GM23338 (cell line): ENCODE results near the gene MYO5B. TPM values are rescaled to one million over a fixed set of nuclear protein-coding genes. Genes with fewer than 3 reads are reported as not detected.

Experiments used
- ATAC-seq: fragments of 200-7000 bp; cut with Tn5 transposase; 3 replicates; pipeline ENCODE4 v1.9.1; 2020
- DNase-seq: peaks from one replicate; pipeline ENCODE4 v3.0.0-alpha.2; 2015; ENCODE audit warnings: low spot score
- H2AFZ ChIP-seq: fragments of 200-600 bp; sonication (generic); 2 replicates; pipeline ENCODE4 v1.8.0; 2016; ENCODE audit warnings: antibody characterized with exemption, mild to moderate bottlenecking, moderate library complexity
- H3F3A ChIP-seq: fragments of 200-600 bp; sonication (generic); replicated peaks from 2 replicates; pipeline ENCODE4 v1.8.0; 2017; ENCODE audit warnings: antibody characterized with exemption, mixed run types, low read depth
- H3K27ac ChIP-seq: fragments of 200-600 bp; sonication (generic); 2 replicates; pipeline ENCODE4 v1.6.1; 2016; ENCODE audit warnings: low read depth
- H3K27me3 ChIP-seq: fragments of 200-600 bp; sonication (generic); 2 replicates; pipeline ENCODE4 v1.8.0; 2016; ENCODE audit warnings: mild to moderate bottlenecking, mixed run types, moderate library complexity; ENCODE audit not compliant: insufficient read depth
- H3K36me3 ChIP-seq: fragments of 200-600 bp; sonication (generic); 2 replicates; pipeline ENCODE4 v1.8.0; 2016; ENCODE audit warnings: mild to moderate bottlenecking; ENCODE audit not compliant: insufficient read depth
- H3K4me1 ChIP-seq: fragments of 200-600 bp; sonication (generic); 2 replicates; pipeline ENCODE4 v1.8.0; 2016; ENCODE audit warnings: mild to moderate bottlenecking, moderate library complexity; ENCODE audit not compliant: insufficient read depth
- H3K4me2 ChIP-seq: fragments of 200-600 bp; sonication (generic); 2 replicates; pipeline ENCODE4 v1.7.1; 2017; ENCODE audit warnings: mixed run types
- H3K4me3 ChIP-seq: fragments of 200-600 bp; sonication (generic); 2 replicates; pipeline ENCODE4 v1.6.1; 2016; ENCODE audit warnings: mixed run types
- H3K79me2 ChIP-seq: fragments of 200-600 bp; sonication (generic); replicated peaks from 2 replicates; pipeline ENCODE4 v1.8.0; 2017; ENCODE audit warnings: mild to moderate bottlenecking; ENCODE audit not compliant: insufficient read depth
- H3K9me2 ChIP-seq: fragments of 200-600 bp; sonication (generic); 2 replicates; pipeline ENCODE4 v1.8.0; 2017; ENCODE audit not compliant: insufficient read depth
- H4K20me1 ChIP-seq: fragments of 200-600 bp; sonication (generic); replicated peaks from 2 replicates; pipeline ENCODE4 v1.8.0; 2017; ENCODE audit warnings: mild to moderate bottlenecking; ENCODE audit not compliant: insufficient read depth
- H3K27ac Mint-ChIP-seq: 2 replicates; pipeline ENCODE4 v1.8.0; 2020; ENCODE audit warnings: inconsistent platforms, mild to moderate bottlenecking, moderate library complexity, mixed read lengths
- H3K27me3 Mint-ChIP-seq: 3 replicates; pipeline ENCODE4 v1.8.0; 2022; ENCODE audit warnings: low read depth, mild to moderate bottlenecking, moderate library complexity, mixed read lengths, inconsistent platforms; ENCODE audit not compliant: insufficient read depth, poor library complexity
- H3K36me3 Mint-ChIP-seq: 3 replicates; pipeline ENCODE4 v1.8.0; 2021; ENCODE audit warnings: low read depth, mild to moderate bottlenecking, inconsistent platforms, moderate library complexity, mixed read lengths
- H3K4me1 Mint-ChIP-seq: 3 replicates; pipeline ENCODE4 v1.8.0; 2020; ENCODE audit warnings: mild to moderate bottlenecking, inconsistent platforms, mixed read lengths
- H3K4me3 Mint-ChIP-seq: 3 replicates; pipeline ENCODE4 v1.8.0; 2021; ENCODE audit warnings: moderate library complexity, mild to moderate bottlenecking, inconsistent platforms, mixed read lengths
- H3K9me3 Mint-ChIP-seq: 3 replicates; pipeline ENCODE4 v1.8.0; 2020; ENCODE audit warnings: moderate library complexity, mild to moderate bottlenecking, inconsistent platforms, mixed read lengths
- CREB1 ChIP-seq: fragments of 250-450 bp; sonication (Bioruptor Pico); IDR thresholded peaks from 2 replicates; pipeline ENCODE4 v1.5.0; 2020; ENCODE audit warnings: low read depth, mild to moderate bottlenecking, moderate library complexity
- EZH2 ChIP-seq: fragments of 200-600 bp; sonication (generic); IDR thresholded peaks from one replicate; pipeline ENCODE4 v1.8.0; 2017; ENCODE audit warnings: antibody characterized with exemption, mild to moderate bottlenecking, low read depth; ENCODE audit not compliant: unreplicated experiment
- EZH2phosphoT487 ChIP-seq: fragments of 200-600 bp; sonication (generic); IDR thresholded peaks from one replicate; pipeline ENCODE4 v1.8.1; 2018; ENCODE audit warnings: antibody characterized with exemption; ENCODE audit not compliant: unreplicated experiment
- JUNB ChIP-seq: IDR thresholded peaks from one replicate; pipeline ENCODE4 v1.6.1; 2016; ENCODE audit warnings: antibody characterized with exemption; ENCODE audit not compliant: unreplicated experiment
- NANOG ChIP-seq: IDR thresholded peaks from 2 replicates; pipeline ENCODE4 v1.6.1; 2016; ENCODE audit warnings: antibody characterized with exemption, borderline replicate concordance
- POLR2AphosphoS5 ChIP-seq: IDR thresholded peaks from 2 replicates; pipeline ENCODE4 v1.6.1; 2016; ENCODE audit warnings: antibody characterized with exemption, low read depth
- STAT1 ChIP-seq: IDR thresholded peaks from one replicate; pipeline ENCODE4 v1.6.1; 2016; ENCODE audit warnings: antibody characterized with exemption; ENCODE audit not compliant: unreplicated experiment
- ZNF114 ChIP-seq: fragments of 250-450 bp; sonication (Bioruptor Pico); IDR thresholded peaks from 2 replicates; pipeline ENCODE4 v1.5.0; 2020; ENCODE audit warnings: mild to moderate bottlenecking, moderate library complexity
- ZNF331 ChIP-seq: fragments of 250-450 bp; sonication (Bioruptor Pico); IDR thresholded peaks from 2 replicates; pipeline ENCODE4 v1.5.0; 2020; ENCODE audit warnings: low read depth, mild to moderate bottlenecking, moderate library complexity
- polyA plus RNA-seq: library from polyadenylated mRNA; unstranded; fragments of >200 nt; fragmentation: Nextera tagmentation; extraction: Ambion mirVana; gene quantifications from 2 replicates; pipeline ENCODE4 v1.2.1, GENCODE V29; 2016
- total RNA-seq: library from RNA; depleted of rRNA; stranded (reverse); fragments of >200 nt; shearing (Covaris generic); gene quantifications from 2 replicates; pipeline ENCODE4 v1.2.3, GENCODE V29; 2014
- TF ChIP-seq, protein P1 (sequence below): IDR thresholded peaks from 2 replicates; pipeline ENCODE4 v1.6.1; 2016; ENCODE audit warnings: antibody characterized with exemption
- TF ChIP-seq, protein P2 (sequence below): IDR thresholded peaks from one replicate; pipeline ENCODE4 v1.6.1; 2018; ENCODE audit warnings: antibody characterized with exemption; ENCODE audit not compliant: unreplicated experiment
- TF ChIP-seq, protein P3 (sequence below): fragments of 250-450 bp; sonication (Bioruptor Pico); IDR thresholded peaks from 2 replicates; pipeline ENCODE4 v1.5.0; 2020; ENCODE audit warnings: mild to moderate bottlenecking, moderate library complexity
- TF ChIP-seq, protein P4 (sequence below), 2 experiments: fragments of 200-600 bp in 1 of 2; sonication (generic) in 1 of 2; conservative IDR thresholded peaks; 2 replicates each; pipeline versions ENCODE4 v1.5.1 to v1.6.1; 2016 to 2017; ENCODE audit warnings: antibody characterized with exemption in 2 of 2, low read depth in 2 of 2, mild to moderate bottlenecking in 2 of 2, moderate library complexity in 1 of 2

The MYO5B gene
- total and polyA plus RNA-seq, 2 experiments from 2014 or later = 3.2 to 19.1 TPM

DNA sequence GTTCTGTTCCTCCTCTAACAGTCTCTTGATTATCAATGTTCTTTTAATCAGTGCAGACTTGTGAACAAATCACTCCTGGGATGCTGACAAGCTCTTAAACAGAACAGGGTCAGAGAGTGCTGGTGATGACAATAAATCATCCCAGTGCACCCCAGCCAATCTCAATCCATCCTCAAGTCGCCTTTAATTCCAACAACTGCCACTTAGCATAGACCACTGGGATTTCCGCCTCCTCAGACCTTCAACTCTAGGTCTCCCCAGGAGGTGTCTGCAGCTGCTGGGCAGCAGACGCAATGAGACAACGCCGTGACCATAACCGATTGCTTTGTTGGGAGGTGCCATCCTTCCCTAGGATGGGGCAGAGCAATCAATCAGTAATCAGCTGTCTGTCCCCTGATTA, 197.4 kb downstream of the MYO5B start:
- Histone ChIP-seq H3K27me3 (no peaks in the 10 kb centered on the region), H3K27ac (no peak overlapping the region), H3K36me3 (no peaks in the 10 kb centered on the region), H2AFZ (peak overlapping the region; percentile 28; the same call in 1 of the 2 replicates), H3K79me2 (no peaks in the 10 kb centered on the region), H3K9me2 (peaks cover 5% of the 10 kb centered on the region; the same call in 1 of the 2 replicates), H3K4me1 (no peaks in the 10 kb centered on the region), H3K4me2 (no peak overlapping the region), H3F3A (no peaks in the 10 kb centered on the region), H4K20me1 (no peaks in the 10 kb centered on the region), H3K4me3 (no peak overlapping the region)
- Mint-ChIP-seq H3K27me3 (peaks cover 2% of the 10 kb centered on the region), H3K9me3 (no peaks in the 10 kb centered on the region), H3K36me3 (no peaks in the 10 kb centered on the region), H3K4me3 (no peak overlapping the region), H3K4me1 (peaks cover 8% of the 10 kb centered on the region; the same call in 2 of the 3 replicates), H3K27ac (no peak overlapping the region)
- ATAC-seq (peak; percentile 34; the same call in 1 of the 3 replicates), DNase-seq (no peak)
- TF ChIP-seq, protein P1, sequence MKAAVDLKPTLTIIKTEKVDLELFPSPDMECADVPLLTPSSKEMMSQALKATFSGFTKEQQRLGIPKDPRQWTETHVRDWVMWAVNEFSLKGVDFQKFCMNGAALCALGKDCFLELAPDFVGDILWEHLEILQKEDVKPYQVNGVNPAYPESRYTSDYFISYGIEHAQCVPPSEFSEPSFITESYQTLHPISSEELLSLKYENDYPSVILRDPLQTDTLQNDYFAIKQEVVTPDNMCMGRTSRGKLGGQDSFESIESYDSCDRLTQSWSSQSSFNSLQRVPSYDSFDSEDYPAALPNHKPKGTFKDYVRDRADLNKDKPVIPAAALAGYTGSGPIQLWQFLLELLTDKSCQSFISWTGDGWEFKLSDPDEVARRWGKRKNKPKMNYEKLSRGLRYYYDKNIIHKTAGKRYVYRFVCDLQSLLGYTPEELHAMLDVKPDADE = no peak
- TF ChIP-seq NANOG (no peak), EZH2phosphoT487 (no peak), JUNB (no peak), ZNF331 (CRISPR knock-in tag) (no peak), ZNF114 (CRISPR knock-in tag) (no peak), CREB1 (CRISPR knock-in tag) (no peak), STAT1 (no peak), EZH2 (no peak), POLR2AphosphoS5 (no peak)
- TF ChIP-seq, protein P2, sequence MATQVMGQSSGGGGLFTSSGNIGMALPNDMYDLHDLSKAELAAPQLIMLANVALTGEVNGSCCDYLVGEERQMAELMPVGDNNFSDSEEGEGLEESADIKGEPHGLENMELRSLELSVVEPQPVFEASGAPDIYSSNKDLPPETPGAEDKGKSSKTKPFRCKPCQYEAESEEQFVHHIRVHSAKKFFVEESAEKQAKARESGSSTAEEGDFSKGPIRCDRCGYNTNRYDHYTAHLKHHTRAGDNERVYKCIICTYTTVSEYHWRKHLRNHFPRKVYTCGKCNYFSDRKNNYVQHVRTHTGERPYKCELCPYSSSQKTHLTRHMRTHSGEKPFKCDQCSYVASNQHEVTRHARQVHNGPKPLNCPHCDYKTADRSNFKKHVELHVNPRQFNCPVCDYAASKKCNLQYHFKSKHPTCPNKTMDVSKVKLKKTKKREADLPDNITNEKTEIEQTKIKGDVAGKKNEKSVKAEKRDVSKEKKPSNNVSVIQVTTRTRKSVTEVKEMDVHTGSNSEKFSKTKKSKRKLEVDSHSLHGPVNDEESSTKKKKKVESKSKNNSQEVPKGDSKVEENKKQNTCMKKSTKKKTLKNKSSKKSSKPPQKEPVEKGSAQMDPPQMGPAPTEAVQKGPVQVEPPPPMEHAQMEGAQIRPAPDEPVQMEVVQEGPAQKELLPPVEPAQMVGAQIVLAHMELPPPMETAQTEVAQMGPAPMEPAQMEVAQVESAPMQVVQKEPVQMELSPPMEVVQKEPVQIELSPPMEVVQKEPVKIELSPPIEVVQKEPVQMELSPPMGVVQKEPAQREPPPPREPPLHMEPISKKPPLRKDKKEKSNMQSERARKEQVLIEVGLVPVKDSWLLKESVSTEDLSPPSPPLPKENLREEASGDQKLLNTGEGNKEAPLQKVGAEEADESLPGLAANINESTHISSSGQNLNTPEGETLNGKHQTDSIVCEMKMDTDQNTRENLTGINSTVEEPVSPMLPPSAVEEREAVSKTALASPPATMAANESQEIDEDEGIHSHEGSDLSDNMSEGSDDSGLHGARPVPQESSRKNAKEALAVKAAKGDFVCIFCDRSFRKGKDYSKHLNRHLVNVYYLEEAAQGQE = no peak
- TF ChIP-seq, protein P3, sequence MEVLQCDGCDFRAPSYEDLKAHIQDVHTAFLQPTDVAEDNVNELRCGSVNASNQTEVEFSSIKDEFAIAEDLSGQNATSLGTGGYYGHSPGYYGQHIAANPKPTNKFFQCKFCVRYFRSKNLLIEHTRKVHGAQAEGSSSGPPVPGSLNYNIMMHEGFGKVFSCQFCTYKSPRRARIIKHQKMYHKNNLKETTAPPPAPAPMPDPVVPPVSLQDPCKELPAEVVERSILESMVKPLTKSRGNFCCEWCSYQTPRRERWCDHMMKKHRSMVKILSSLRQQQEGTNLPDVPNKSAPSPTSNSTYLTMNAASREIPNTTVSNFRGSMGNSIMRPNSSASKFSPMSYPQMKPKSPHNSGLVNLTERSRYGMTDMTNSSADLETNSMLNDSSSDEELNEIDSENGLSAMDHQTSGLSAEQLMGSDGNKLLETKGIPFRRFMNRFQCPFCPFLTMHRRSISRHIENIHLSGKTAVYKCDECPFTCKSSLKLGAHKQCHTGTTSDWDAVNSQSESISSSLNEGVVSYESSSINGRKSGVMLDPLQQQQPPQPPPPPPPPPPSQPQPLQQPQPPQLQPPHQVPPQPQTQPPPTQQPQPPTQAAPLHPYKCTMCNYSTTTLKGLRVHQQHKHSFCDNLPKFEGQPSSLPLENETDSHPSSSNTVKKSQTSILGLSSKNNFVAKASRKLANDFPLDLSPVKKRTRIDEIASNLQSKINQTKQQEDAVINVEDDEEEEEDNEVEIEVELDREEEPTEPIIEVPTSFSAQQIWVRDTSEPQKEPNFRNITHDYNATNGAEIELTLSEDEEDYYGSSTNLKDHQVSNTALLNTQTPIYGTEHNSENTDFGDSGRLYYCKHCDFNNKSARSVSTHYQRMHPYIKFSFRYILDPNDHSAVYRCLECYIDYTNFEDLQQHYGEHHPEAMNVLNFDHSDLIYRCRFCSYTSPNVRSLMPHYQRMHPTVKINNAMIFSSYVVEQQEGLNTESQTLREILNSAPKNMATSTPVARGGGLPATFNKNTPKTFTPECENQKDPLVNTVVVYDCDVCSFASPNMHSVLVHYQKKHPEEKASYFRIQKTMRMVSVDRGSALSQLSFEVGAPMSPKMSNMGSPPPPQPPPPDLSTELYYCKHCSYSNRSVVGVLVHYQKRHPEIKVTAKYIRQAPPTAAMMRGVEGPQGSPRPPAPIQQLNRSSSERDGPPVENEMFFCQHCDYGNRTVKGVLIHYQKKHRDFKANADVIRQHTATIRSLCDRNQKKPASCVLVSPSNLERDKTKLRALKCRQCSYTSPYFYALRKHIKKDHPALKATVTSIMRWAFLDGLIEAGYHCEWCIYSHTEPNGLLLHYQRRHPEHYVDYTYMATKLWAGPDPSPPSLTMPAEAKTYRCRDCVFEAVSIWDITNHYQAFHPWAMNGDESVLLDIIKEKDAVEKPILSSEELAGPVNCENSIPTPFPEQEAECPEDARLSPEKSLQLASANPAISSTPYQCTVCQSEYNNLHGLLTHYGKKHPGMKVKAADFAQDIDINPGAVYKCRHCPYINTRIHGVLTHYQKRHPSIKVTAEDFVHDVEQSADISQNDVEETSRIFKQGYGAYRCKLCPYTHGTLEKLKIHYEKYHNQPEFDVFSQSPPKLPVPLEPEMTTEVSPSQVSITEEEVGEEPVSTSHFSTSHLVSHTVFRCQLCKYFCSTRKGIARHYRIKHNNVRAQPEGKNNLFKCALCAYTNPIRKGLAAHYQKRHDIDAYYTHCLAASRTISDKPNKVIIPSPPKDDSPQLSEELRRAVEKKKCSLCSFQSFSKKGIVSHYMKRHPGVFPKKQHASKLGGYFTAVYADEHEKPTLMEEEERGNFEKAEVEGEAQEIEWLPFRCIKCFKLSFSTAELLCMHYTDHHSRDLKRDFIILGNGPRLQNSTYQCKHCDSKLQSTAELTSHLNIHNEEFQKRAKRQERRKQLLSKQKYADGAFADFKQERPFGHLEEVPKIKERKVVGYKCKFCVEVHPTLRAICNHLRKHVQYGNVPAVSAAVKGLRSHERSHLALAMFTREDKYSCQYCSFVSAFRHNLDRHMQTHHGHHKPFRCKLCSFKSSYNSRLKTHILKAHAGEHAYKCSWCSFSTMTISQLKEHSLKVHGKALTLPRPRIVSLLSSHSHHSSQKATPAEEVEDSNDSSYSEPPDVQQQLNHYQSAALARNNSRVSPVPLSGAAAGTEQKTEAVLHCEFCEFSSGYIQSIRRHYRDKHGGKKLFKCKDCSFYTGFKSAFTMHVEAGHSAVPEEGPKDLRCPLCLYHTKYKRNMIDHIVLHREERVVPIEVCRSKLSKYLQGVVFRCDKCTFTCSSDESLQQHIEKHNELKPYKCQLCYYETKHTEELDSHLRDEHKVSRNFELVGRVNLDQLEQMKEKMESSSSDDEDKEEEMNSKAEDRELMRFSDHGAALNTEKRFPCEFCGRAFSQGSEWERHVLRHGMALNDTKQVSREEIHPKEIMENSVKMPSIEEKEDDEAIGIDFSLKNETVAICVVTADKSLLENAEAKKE (CRISPR knock-in tag) = no peak
- TF ChIP-seq, protein P4, sequence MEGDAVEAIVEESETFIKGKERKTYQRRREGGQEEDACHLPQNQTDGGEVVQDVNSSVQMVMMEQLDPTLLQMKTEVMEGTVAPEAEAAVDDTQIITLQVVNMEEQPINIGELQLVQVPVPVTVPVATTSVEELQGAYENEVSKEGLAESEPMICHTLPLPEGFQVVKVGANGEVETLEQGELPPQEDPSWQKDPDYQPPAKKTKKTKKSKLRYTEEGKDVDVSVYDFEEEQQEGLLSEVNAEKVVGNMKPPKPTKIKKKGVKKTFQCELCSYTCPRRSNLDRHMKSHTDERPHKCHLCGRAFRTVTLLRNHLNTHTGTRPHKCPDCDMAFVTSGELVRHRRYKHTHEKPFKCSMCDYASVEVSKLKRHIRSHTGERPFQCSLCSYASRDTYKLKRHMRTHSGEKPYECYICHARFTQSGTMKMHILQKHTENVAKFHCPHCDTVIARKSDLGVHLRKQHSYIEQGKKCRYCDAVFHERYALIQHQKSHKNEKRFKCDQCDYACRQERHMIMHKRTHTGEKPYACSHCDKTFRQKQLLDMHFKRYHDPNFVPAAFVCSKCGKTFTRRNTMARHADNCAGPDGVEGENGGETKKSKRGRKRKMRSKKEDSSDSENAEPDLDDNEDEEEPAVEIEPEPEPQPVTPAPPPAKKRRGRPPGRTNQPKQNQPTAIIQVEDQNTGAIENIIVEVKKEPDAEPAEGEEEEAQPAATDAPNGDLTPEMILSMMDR (conservative IDR thresholded peaks at IDR 0.05; ENCODE audit: low read depth in 2 of 2) = no peak
